GM12801 (cell line): ENCODE measurements around the gene RNASEL.

ENCODE experiments used
- CTCF ChIP-seq: IDR thresholded peaks from one replicate; pipeline ENCODE4 v1.5.1; 2011; ENCODE audit warnings: control low read depth; ENCODE audit not compliant: insufficient read length; ENCODE audit errors: extremely low read depth

The RNASEL gene

DNA sequence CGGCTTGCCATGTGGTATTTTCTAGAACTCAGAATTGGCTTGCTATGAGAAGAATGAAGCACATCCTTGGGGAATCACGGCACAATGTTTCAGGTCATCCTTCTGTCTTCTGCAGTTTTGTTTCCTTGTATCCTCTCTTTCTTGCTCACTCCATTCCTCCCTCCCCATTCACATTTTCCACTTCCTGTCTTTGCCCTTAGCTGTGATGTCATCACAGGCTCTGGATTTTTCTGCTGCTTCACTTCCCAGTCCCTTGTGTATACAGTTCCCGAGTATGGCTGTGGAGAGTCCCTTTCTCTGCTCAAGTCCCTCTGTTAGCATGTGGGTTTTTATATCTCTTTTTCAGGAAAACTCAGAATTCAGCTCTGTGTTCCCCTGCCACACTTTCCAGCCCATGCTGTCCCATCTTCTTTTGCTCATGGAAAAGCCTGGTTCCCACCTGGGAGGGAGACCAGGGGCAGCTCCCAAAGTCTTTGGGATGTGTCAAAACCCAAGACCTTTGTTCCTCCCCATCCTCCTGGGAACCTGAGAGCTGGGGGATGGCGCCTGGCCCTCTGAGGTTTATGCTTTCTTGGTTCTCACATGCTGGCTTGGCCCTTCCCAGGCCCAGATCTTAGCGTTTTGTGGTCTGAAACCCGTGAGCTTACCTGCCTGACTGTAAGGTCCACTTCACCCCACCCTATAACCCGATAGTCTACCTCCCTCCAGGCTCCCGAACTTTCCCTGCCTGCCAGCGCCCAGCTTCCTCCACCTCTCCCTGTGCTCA is 20.0 kb upstream of the RNASEL start:
- no peak for TF ChIP-seq CTCF

DNA sequence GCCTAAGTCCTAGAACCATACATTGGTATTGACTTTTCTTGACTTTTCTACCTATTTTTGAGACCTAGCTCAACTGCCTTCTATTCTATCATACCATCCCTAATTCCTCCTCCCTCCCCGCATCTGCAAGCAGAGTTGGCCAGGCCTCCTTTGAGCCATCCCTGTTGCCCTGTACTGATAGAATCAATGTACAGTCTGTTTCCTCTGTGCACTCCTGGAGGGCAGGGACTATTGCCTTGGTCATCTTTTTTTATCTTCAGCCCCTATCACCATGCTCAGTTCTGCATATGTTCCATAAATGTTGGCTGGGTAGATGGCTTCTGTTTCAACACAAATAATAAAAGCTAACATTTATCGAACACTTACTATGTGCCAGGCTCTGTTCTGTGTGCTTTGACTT is 19.2 kb upstream of the RNASEL start:
- TF ChIP-seq CTCF = no peak

DNA sequence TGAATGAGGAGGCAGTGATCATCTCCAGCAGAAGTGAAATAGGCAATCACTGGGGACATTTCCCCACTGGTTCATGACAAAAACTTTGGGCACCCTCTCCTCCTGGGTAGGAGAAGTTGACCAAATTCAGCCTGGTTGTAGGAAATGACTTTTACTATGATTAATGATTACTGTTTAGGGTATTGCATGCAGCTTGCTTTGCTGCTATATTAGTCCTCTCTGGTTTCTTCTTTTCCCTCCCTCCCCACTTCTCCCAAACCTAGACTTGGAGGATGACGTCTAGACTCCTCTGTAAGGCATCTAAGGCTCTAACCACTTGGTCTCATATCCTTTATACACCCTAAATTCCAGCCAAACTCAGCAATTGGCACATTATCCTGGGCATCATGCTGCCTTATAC is 18.5 kb upstream of the RNASEL start:
- no peak for TF ChIP-seq CTCF

DNA sequence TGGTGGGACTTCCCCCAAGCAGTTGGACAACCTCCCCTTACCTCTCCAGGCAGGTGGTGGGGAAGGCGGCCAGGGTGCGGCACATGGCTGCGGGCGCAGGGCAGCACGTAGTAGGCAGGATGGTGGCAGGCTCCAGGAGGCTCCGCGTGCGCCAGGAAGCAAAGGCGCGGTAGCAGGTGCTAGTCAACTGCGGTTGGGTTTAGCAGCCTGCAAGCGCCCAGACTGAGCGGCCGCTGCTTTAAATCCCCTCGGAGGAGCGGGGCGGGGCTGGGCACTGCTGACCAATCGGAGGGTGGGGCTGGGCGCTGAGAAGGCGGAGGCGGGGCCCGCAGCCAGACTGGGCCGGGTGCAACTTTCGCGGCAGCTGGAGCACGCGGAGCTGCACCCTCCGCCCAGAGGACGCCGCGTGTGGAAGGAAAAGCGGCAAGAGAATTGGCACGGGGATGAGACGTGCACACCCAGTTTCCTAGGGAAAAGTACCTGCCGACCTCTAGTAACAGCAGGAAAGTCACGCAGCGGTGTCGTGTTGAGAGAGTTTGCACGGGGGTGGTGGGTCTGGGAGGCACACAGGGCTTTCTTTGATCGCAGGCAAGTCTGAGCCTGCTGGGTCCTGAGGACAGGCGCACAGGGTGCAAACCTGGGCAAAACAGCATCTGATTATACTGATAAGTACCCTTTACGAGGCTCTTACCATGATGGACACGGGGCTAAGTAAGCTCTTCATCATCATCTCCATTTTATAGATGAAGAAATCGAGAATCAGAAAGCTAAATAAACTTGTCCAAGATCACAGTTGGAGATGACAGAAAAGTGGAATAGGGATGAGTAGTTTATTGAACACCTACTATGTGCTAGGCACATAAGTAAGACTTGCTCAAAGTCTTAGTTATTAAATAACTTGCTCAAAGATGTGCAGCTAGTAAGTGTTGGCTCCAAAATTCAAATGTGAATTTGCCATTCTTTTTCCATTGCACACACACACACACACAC is 15.4 kb upstream of the RNASEL start, which contains the start of gene RGS16:
TSS of gene RGS16 (minus strand) at position 215 of the 990 bp plus-strand sequence. CDS start at position 85, 130 bp downstream.
- no peak for TF ChIP-seq CTCF

DNA sequence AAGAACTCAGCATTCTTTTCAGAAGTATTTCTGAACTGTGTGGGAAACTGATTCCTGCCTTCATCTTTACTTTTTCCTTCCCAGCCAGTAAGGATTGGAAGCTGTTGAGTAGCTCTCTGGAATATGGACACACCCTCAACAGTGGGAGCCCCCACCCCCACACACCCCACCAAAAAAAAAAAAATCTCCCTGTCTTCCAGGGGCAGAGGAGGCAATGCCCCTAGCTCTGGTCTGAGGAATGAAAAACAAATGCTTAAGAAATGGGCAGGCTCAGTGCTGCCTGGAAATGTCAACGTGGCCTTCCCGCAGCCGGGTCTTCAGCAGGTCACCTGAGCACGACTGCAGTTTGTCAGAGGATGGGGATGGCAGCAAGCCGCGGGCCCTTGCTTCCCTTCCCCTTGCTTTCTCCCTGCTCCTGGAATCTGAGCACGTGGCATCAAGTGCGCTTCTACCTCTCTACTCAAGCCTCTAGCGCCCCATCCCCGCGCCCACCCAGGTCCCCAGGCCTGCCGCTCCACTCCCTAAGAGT is 14.7 kb upstream of the RNASEL start:
- TF ChIP-seq CTCF = no peak

DNA sequence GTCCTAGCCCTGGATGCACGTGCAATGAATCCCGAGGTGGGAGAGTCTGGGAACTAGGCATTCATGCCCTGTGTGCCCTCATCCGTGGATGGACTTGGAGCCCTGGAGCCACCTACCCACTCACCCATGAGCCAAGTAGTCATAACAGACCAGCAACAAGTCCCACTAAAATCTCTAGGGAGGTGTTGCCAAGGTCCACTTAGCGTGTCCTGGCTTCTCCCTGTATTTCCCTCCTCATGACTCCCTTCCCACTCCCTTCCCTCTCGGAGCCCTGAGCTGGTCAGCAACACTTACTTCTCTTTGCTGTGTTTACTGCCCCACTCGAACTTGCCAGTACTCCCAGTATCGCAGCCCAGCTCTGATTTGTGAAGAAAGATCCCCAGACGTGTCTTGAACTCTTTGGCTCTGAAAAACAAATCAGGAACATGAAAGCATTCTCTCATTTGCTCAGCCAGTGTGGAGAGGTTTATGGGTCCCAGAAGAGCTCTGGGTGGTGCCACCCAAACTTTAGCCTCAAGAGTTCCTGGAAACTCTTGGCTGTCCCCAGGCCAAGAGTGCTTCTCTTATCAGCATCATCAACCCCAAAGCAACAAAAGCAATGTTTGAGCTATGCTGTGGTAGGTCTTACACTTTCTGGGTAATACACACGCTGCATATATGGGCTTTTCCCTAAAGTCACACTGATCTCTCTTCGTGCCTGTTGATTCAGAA is 14.0 kb upstream of the RNASEL start:
- no peak for TF ChIP-seq CTCF

DNA sequence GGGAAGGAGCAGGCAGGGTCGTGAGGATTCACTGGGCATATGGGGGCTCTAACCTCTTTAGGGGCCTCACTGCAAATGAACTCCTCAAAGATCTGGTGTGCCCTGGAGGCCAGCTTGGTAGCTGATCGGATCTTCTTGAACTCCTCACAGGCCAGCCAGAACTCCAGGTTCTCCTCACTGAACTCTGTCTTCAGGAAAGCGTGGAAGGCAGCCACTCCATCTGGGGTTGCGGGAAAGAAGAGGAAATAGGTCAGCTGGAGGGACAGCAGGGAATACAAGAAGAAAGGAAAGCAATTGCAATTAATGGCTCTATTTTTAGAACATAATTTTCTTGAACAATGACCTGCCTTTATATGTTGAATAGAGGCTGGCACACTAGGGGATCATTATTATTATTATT is 12.9 kb upstream of the RNASEL start:
- no peak for TF ChIP-seq CTCF
